SHP77 (cell line): ENCODE measurements around the gene IQCC.
A peak's percentile ranks its signal among the peaks of the same experiment; 100 is the strongest.

Experiments
- DNase-seq, 2 experiments: peaks; one replicate each; lab custom pipeline; 2025; lab: John Stamatoyannopoulos, UW

IQCC gene

GRCh38 chr1:32195972-32196823 lies 9.3 kb upstream of the IQCC start:
- no peak for DNase-seq

DNA sequence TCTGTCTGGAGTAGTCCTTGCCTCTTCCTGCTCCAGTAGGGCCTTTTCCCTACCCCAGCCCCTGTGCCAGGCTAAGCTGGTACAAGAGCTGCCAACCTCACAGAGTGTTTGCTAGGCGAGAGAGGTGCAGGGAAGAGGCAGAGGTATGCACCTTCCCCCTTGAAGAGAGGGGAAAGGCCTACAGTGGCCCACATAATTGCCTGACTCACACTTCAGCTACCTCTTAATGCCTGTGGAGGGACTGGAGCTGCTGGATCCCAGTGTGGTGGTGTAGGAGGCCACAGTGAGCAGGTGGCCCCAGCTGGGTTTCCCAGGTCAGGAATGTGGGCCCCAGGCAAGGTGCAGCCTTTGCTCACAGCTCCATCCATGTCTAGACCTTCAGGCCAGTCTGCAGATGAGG lies 8.4 kb upstream of the IQCC start:
- no peak for DNase-seq

DNA sequence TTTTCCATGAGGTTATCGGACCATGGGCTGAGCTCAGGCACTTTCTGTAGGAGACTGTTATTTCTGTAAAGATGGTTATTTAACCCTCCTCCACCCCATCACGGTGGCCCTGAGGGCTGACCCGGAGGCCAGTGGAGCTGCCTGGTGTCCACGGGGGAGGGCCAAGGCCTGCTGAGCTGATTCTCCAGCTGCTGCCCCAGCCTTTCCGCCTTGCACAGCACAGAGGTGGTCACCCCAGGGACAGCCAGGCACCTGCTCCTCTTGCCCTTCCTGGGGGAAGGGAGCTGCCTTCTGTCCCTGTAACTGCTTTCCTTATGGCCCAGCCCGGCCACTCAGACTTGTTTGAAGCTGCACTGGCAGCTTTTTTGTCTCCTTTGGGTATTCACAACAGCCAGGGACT lies 7.6 kb upstream of the IQCC start:
- peak; percentile 13 to 40 for DNase-seq

- no peak for DNase-seq
Measured at GRCh38 chr1:32198237-32199042, 7.0 kb upstream of the IQCC start.

GRCh38 chr1:32199043-32199716 lies 6.3 kb upstream of the IQCC start:
- DNase-seq, result no peak

DNA sequence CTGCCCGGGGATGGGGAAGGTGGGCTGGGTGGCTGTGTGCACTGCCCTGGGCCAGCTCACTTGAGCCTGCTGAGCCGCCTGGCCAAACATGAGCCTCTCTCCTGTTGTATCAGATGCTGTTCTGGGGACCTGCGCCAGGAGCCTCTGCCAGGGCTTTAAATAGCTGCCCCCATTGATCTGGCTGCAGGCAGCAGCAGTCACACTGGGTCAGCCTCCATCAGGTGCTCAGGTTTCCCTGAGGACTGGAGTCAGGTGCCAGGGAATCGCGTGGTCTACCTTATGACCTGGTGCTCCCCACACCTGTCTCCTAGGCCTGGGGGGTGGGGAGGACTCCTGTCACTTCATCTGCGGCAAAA lies 5.8 kb upstream of the IQCC start:
- DNase-seq, result peak; percentile 30 to 70

DNA sequence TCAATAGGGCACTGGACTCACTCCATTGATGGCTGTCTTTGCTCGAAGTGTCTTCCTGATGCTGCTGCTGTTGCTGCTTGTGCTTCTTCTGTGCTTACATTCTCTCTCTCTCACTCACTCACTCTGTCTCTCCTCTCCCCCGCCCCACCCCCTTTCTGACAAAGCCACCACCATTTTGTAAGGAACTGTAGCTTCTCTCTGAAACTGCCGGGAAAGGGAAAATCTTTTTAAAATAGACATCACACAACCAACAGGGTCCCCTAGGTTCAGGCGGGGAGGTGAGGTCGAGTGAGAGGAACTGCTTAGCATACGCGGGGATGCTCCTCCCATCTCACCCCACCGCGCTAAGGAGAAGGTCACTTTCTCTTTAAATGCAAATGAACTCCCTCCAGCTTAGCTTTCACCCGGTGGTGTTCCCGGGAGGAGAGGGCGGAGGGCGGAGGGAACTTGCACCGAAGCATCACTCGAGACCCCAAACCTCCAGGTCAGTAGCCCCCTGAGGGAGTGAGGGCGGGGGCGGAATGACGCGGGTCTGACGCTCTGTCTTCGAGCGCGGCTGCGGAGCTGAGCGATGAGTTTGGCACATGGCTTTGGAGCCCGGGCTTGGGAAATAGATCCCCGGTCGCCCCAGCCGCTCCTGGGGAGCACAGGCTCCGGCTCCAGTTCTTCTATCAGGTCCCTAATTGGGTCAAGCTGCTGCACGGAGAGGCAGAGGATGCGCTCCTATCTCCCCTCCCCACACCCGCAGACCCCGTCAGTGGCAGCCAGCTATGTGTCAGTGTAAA lies 5.1 kb upstream of the IQCC start, which contains the start of gene CCDC28B:
TSS of gene CCDC28B (plus strand) at position 370 of the 785 bp plus-strand sequence. CDS start 1,341 bp downstream, outside the sequence.
- DNase-seq, result peak; percentile 59 to 77

DNA sequence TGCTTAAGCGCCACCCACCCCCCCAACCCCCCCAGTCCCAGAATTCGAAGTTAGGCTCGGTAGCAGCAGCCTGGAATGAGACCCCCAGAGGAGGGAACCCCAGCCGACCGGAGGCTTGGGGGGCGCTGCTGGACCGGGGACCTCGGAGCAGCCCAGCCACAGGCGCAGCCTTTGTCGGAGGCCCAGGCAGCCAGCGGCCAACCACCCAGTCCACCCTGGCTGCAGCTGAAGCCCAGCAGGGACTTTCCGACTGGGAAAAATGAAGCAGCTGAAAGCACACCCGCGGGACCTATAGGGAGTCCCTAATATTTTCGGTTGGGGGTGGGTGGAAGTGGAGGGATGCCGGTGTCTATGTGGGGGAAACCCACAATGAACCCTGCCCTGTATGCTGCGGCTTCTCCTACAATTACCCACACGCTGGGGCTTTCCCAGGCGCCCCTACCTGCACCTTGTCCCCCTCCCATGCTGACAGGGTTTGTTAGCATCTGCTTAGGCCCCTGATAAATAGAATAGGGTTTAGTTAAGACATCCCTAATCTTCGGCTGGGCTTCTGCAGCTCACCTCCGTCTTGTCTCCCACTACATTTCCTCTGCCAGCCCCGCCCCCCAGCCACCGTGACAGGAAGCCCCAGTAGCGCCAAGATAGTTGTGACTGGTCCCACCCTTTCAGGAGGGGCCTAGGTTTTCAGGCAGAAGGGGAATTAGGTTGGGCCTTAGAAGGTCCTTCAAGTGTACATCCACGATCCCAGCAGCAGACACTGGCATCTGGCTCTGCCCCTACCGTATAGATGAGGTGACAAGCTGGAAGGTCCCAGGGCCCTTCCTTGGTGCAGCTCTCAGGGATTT lies 4.2 kb upstream of the IQCC start:
- DNase-seq, result peak; percentile 7 to 51

DNA sequence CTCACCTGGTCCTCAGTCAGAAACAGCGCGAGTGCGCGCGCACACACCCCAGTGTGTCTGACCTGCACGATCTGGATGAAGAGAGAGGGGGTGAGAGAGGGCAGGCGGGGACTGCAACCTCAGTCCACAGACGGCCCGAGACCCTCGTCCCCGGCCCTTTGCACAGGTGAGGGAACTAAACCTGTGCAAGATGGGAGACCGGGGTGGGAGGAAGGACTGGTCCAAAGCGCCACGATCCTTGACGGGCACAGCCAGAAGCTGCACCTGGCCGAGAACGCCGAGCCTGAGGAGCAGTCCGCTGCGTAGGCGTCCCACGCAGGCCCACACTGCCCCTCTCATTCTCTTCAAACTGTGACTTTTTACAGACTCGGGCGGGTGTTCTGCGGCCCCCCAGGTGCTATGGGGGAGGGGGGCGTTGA lies 519 bp upstream of the IQCC start:
- no peak for DNase-seq

DNA sequence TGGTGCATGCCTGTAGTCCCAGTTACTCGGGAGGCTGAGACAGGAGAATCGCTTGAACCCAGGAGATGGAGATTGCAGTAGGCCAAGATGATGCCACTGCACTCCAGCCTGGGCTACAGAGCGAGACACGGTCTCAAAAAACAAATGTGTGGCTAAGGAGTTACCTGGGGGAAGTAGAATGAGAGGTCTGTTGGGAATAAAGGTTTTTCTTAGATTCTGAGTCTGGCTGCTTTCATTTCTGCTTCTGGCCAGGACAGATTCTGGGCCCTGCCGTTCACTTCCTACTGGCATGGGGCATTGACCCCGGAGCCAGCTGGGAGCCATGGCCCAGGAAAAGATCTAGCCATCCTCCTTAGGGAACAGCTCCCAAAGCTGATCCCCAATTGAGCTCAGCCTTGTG lies 3.0 kb downstream of the IQCC start:
- no peak for DNase-seq

DNA sequence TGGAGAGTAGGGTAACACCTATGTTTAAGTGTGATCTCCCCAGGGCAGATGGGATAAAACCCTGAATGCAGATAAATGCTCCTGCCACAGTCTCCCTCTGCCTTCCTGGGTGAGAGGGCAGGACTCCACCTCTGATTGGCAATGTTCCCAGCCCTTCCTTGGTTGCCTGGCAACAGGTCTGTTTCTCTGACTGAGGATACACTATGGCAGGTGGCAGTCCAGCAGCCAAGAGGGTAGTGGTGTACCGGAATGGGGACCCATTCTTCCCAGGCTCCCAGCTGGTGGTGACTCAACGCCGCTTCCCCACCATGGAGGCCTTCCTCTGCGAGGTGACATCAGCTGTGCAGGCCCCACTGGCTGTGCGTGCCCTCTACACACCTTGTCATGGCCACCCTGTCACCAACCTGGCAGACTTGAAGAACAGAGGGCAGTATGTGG lies 3.4 kb downstream of the IQCC start, which contains the start of gene DCDC2B:
TSS of gene DCDC2B (plus strand) at position 199 of the 438 bp plus-strand sequence. CDS start at position 204, 5 bp downstream.
- DNase-seq, result peak; percentile 96 to 98

DNA sequence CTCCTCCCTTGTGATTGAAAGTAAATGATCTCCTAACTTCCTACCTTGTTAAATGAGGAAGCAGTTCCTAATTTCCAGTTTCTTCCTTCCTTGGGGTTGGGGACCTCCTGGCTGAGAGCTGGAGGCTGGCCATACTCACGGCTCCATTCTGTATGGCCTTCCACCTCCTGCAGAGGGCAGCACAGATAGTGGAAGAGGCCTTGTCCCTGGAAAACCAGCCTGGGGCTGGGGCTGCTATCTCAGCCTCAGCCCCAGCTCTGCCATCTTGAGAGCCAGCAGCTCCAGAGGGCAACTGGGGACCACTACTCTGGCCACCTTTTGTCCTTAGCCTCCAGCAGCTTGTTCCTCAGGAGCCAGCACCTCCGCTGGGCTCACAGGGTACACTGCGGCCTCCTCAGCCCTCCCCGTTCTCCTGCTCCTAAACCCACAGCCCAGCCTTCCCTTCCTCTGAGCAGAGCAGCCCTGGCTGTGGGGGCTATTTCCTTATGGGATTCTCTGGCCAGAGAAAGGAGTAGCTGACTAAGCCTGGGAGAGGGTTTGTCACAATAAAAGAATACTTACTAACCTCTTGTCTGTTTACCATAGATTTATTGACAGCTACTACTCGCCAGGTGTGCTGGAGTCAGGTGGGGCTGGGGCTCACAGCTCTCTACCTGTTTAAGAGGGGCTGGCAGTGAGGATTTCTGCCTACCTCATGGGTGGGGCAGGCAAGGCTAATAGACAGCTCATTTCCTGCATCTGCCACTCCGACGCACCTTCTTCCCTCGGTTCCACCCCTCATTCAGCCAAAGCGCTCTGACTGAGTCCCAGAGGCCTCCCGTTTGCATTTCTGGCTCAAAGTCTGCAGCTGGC lies 10.4 kb downstream of the IQCC start:
- DNase-seq, result peak; percentile 75 to 82

GRCh38 chr1:32216566-32216965 lies 11.1 kb downstream of the IQCC start:
- no peak for DNase-seq

DNA sequence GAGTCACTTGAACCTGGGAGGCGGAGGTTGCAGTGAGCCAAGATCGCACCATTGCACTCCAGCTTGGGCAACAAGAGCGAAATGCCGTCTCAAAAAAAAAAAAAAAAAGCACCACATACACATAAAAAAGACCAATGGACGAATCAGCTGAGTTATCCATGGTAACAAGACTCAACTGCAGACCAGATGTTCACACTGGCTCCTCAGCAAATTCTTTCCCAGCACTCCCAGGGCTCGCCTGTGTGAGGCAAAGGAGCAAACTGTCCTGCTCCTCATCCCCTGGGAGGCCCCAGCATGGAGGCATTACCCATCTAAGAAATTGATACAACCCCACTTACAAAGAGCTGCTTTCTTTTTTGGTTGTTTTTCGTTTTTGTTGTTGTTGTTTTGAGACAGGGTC lies 13.6 kb downstream of the IQCC start:
- DNase-seq, result no peak

- no peak for DNase-seq
Measured at GRCh38 chr1:32220746-32221580, 15.5 kb downstream of the IQCC start.

GRCh38 chr1:32221581-32221979 lies 16.1 kb downstream of the IQCC start:
- no peak for DNase-seq

DNA sequence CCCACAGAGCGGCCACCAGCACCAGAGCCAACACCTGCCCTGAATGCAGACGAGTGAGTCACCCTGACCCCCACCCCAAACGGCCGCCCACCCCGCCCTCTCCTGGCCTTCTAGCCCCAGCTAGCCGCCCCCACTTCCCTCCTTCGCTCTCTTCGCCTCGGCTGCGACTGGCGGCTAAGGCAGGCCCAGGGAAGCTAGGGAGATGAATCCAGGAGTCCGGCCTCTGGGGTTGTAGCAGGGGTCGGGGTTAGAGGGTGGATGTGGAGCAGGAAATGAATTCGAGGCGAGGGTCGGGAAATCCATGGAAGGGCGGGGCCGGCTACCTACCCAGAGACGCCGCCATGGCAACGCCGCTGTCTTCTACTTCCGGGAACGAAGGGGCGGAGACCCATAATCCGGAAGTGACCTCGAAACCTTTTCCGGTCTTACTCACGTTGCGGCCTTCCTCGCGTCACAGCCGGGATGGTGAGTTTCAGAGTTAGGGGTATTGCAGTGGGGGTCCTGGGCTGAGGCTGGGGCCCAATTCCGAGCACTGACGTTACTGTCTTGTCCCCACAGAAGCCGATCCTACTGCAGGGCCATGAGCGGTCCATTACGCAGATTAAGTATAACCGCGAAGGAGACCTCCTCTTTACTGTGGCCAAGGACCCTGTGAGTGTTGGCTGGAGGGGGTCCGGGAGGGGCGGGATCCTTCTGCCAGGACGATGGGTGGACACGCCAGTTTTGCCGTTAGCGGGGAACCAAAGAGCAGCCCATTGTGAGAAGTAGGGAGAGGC lies 16.7 kb downstream of the IQCC start, which contains the start of the genes EIF3I and TMEM234:
TSS of gene EIF3I (plus strand) at position 428 of the 776 bp plus-strand sequence. CDS start at position 463, 35 bp downstream.
TSS of gene TMEM234 (minus strand) at position 374 of the 776 bp plus-strand sequence. CDS start at position 343, 31 bp downstream.
- DNase-seq, result peak; percentile 95 to 96

DNA sequence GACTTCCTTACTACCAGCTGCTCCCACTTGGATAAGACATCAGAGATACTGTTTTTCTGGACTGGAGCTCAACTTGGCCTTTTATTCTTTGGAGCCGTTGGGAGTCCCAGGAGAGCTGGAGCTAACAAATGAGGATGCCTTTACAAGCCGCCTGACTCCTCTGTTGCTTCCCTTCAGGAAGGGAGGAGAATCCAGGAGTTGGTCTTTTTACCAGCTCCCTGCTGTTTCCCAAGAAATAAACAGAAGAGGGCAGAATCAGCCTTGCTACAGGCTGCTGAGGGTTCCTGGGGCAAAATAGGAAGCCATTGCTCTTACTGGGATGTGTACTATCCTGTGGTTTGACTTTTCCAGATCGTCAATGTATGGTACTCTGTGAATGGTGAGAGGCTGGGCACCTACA lies 18.2 kb downstream of the IQCC start:
- DNase-seq, result no peak
